HG03064 (cell line): ENCODE measurements around the gene PCDHB10.
"Not testable (repeated sequence)": the region's sequence is repeated elsewhere in the genome, so short reads cannot be mapped to it uniquely, and the experiment has no call there.

Source experiments
- ATAC-seq: cut with Tn5 transposase; IDR thresholded peaks from one replicate; pipeline ENCODE4 v1.9.1; 2021; ENCODE audit warnings: low read depth; ENCODE audit not compliant: unreplicated experiment

PCDHB10 gene

GRCh38 chr5:141186897-141187512 is 5.1 kb upstream of the PCDHB10 start, which contains the start of gene PCDHB9:
TSS of gene PCDHB9 (plus strand) at chr5:141187161. CDS start at chr5:141187319, 158 bp downstream.
- ATAC-seq, result no peak

GRCh38 chr5:141188682-141189081 is 3.5 kb upstream of the PCDHB10 start:
- not testable (repeated sequence) for ATAC-seq

DNA sequence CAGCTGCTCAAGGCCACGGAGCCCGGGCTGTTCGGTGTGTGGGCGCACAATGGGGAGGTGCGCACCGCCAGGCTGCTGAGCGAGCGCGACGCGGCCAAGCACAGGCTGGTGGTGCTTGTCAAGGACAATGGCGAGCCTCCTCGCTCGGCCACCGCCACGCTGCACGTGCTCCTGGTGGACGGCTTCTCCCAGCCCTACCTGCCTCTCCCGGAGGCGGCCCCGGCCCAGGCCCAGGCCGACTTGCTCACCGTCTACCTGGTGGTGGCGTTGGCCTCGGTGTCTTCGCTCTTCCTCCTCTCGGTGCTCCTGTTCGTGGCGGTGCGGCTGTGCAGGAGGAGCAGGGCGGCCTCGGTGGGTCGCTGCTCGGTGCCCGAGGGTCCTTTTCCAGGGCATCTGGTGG is 3.0 kb upstream of the PCDHB10 start:
- not testable (repeated sequence) for ATAC-seq

DNA sequence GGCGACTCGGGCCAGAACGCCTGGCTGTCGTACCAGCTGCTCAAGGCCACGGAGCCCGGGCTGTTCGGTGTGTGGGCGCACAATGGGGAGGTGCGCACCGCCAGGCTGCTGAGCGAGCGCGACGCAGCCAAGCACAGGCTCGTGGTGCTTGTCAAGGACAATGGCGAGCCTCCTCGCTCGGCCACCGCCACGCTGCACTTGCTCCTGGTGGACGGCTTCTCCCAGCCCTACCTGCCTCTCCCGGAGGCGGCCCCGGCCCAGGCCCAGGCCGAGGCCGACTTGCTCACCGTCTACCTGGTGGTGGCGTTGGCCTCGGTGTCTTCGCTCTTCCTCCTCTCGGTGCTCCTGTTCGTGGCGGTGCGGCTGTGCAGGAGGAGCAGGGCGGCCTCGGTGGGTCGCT is 2.2 kb downstream of the PCDHB10 start:
- not testable (repeated sequence) for ATAC-seq

GRCh38 chr5:141196363-141196762 is 4.2 kb downstream of the PCDHB10 start:
- ATAC-seq, result no peak

DNA sequence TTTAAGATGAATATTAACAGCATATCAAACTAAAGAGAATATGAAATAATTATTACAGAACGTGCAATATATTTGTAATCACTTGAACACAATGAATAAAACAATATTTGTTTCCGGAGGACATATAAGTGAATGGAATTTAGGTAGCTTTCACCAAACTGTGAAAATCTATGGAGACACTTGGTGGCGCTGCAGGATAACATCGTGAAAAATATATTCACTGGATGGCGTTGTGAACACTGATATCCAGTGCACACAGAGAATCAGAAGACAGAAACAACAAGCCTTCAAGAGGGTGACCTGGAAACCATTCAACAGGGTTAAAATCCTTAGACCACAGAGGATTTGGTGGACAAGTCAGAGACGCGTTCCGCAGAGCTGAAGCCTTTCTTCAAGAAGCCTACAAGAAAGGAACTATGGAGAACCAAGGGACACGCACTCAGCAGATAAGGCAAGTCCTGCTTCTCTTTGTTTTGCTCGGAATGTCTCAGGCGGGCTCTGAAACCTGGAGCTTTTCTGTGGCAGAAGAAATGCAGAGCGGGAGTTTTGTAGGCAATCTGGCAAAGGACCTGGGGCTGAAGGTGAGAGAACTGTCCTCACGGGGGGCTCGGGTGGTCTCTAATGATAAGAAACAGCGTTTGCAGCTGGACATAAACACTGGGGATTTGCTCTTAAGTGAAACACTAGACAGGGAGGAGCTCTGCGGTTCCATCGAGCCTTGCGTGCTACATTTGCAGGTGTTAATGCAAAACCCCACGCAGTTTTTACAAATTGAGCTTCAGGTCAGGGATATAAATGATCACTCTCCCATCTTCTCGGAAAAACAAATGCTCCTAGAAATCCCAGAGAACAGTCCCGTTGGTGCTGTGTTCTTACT is 7.4 kb downstream of the PCDHB10 start, which contains the start of gene PCDHB11:
PCDHB11 (plus strand) TSS at position 269 of the 877 bp plus-strand sequence; CDS start at position 417, 148 bp downstream.
- ATAC-seq, result no peak

- ATAC-seq, result not testable (repeated sequence)
These were observed 9.0 kb downstream of the PCDHB10 start for GRCh38 chr5:141201126-141201525.

- ATAC-seq, result not testable (repeated sequence)
These were observed 9.5 kb downstream of the PCDHB10 start for GRCh38 chr5:141201646-141202045.

GRCh38 chr5:141208478-141208877 is 16.3 kb downstream of the PCDHB10 start, which contains the start of gene PCDHB12:
TSS of gene PCDHB12 (plus strand) at chr5:141208719. CDS start at chr5:141208908, 189 bp downstream.
- ATAC-seq, result no peak

DNA sequence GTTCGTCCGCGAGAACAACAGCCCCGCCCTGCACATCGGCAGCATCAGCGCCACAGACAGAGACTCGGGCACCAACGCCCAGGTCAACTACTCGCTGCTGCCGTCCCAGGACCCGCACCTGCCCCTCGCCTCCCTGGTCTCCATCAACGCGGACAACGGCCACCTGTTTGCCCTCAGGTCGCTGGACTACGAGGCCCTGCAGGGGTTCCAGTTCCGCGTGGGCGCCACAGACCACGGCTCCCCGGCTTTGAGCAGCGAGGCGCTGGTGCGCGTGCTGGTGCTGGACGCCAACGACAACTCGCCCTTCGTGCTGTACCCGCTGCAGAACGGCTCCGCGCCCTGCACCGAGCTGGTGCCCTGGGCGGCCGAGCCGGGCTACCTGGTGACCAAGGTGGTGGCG is 18.1 kb downstream of the PCDHB10 start:
- not testable (repeated sequence) for ATAC-seq

- ATAC-seq, result not testable (repeated sequence)
These were observed 18.7 kb downstream of the PCDHB10 start for GRCh38 chr5:141210849-141211248.

DNA sequence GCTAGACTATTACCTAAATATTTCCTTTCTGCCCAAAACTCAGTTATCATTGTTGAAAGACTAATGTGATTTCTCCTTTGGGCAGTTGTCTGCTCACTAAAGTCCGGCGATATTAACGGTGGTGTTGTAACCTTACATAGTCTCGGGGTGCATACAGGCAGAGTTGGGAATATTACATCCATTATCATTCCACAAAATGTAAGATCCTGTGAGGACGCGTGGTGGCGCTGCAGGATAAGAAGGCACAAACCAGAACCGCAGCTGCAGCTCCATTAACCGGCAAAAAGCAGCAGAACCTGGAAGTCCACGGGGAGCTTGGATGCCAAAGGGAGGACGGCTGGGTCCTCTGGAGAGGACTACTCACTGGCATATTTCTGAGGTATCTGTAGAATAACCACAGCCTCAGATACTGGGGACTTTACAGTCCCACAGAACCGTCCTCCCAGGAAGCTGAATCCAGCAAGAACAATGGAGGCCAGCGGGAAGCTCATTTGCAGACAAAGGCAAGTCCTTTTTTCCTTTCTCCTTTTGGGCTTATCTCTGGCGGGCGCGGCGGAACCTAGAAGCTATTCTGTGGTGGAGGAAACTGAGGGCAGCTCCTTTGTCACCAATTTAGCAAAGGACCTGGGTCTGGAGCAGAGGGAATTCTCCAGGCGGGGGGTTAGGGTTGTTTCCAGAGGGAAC is 21.6 kb downstream of the PCDHB10 start, which contains the start of gene PCDHB13:
PCDHB13 (plus strand) TSS at position 264 of the 684 bp plus-strand sequence; CDS start at position 469, 205 bp downstream.
- not testable (repeated sequence) for ATAC-seq

GRCh38 chr5:141214583-141214982 is 22.4 kb downstream of the PCDHB10 start:
- ATAC-seq, result not testable (repeated sequence)

- ATAC-seq, result not testable (repeated sequence)
These were observed 23.4 kb downstream of the PCDHB10 start for GRCh38 chr5:141215504-141215903.

GRCh38 chr5:141216035-141216434 is 23.9 kb downstream of the PCDHB10 start:
- not testable (repeated sequence) for ATAC-seq

DNA sequence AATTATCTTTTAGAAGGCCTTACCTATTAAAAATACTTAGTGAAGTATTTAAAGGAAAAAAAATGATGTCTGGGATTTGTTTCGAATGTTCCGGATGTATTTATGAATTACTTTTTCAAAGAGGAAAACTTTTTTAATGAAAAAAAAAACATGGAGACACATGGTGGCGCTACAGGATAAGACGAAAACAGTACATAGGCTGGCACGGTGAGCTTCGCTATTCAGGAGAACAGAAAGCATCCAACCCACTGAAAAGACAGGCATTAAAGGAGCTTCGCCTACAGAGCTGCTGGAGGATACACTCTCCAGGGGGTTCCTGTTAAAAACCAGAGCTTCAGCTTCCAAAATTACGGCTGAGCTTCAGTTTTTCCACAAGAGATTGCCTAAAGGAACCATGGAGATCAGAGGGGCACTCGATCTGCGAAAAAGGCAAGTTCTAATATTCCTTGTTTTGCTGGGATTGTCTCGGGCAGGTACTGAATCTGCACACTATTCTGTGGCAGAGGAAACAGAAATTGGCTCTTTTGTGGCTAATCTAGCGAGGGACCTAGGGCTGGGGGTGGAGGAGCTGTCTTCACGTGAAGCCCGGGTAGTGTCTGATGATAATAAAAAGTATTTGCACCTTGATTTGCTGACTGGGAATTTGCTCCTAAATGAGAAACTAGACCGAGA is 31.1 kb downstream of the PCDHB10 start, which contains the start of gene PCDHB14:
PCDHB14 (plus strand) TSS at position 232 of the 672 bp plus-strand sequence; CDS start at position 395, 163 bp downstream.
- ATAC-seq, result no peak

DNA sequence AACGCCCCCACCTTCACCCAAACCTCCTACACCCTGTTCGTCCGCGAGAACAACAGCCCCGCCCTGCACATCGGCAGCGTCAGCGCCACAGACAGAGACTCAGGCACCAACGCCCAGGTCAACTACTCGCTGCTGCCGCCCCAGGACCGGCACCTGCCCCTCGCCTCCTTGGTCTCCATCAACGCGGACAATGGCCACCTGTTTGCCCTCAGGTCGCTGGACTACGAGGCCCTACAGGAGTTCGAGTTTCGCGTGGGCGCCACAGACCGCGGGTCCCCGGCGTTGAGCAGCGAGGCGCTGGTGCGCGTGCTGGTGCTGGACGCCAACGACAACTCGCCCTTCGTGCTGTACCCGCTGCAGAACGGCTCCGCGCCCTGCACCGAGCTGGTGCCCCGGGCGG is 32.7 kb downstream of the PCDHB10 start:
- ATAC-seq, result not testable (repeated sequence)

- not testable (repeated sequence) for ATAC-seq
These were observed 33.3 kb downstream of the PCDHB10 start for GRCh38 chr5:141225421-141225820.

- ATAC-seq, result no peak
These were observed 42.0 kb downstream of the PCDHB10 start for GRCh38 chr5:141234109-141234667.
